ENCODE results near the gene MEDAG. TPM values are rescaled to one million over a fixed set of nuclear protein-coding genes. Genes with fewer than 3 reads are reported as not detected.

Gene MEDAG
- total and polyA plus RNA-seq, 2 donors (not counting 1 experiment from before 2014, with no cell fraction given) = 0.12 TPM; not detected in 1

DNA sequence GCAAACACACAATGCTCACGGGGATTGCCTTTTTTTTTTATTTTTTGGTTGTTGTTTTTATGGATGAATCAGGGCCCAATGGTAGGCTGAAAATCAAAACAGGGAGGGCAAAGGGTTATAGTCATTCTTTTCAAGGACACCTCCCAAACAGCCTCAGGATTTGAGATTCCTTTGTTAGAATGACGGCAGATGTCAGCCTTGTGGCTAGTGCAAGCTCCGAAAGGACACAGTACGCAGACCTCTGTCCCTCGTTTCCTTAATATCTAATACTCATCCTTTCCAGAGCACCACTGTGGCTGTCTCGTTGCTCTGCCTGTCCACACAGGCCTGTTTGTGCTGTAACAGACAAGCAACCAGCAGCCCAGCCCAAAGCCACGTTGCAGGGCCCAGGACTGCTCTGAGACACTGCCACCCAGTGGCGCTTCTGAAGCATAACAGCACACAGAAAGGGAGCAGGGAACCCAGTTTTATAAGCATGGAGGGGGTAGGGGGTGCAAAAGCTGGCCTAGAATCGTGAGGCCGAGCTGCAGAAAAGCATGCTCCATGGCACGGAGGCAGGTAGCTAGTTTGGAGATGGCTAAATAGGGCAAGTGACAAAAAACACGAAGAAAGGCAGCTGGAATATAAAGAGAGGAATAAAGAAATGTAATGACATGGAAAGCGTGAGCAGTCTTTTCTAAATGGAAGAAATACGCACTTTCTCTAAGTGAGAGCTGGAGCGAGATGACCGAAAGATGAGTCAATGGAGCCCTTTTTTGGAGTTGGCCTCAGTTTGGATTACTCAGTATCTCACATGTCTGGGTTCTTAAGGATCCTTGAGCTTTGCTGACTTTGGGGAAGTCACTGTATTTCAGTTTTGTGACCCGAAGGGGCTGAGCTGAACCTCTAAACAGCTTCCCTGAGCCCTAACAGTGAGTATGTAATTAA lies 40.7 kb upstream of the MEDAG start:
- no peak overlapping the region for H3K4me3 Mint-ChIP-seq
- Histone ChIP-seq H3K79me2 (ENCODE audit: control insufficient read depth, insufficient read depth, low read length) (no peaks in the 10 kb centered on the region), H3K27me3 (replicated peaks in 1 of 4; ENCODE audit: control extremely low read depth in 1 of 4, control insufficient read depth in 3 of 4, insufficient read depth in 4 of 4, low read length in 3 of 4) (peaks cover 0 to 10% (median 2%) of the 10 kb centered on the region in 4 experiments), H3K4me1 (ENCODE audit: control insufficient read depth in 2 of 2, insufficient read depth in 2 of 2, low read length in 2 of 2) (peaks cover 0 to 2% of the 10 kb centered on the region in 2 donors), H3K4me2 (replicated peaks; ENCODE audit: low read depth, low read length, poor library complexity, severe bottlenecking) (no peak overlapping the region), H2AFZ (ENCODE audit: insufficient read depth, low read depth, low read length, poor library complexity, severe bottlenecking) (peak overlapping the region; percentile 53), H3K27ac (ENCODE audit: low read length in 2 of 2) (no peak overlapping the region), H4K20me1 (ENCODE audit: control insufficient read depth, insufficient read depth, low read length, poor library complexity, severe bottlenecking) (no peaks in the 10 kb centered on the region), H3K9me3 (ENCODE audit: control extremely low read depth in 1 of 3, control insufficient read depth in 2 of 3, insufficient read depth in 1 of 3, low read length in 2 of 3) (no peaks in the 10 kb centered on the region), H3K36me3 (replicated peaks in 1 of 2; ENCODE audit: control extremely low read depth in 1 of 2, control insufficient read depth in 1 of 2, extremely low read depth in 1 of 2, insufficient read depth in 2 of 2, low read length in 1 of 2) (no peaks in the 10 kb centered on the region), H3K4me3 (ENCODE audit: control extremely low read depth in 1 of 5, extremely low read depth in 1 of 5, insufficient read depth in 1 of 5, low read depth in 2 of 5, low read length in 4 of 5) (no peak overlapping the region), H3K9ac (ENCODE audit: low read length) (no peak overlapping the region)
- H3K27me3 Mint-ChIP-seq = peaks cover 15% of the 10 kb centered on the region
- H3K4me1 Mint-ChIP-seq = peaks cover 2% of the 10 kb centered on the region
- CTCF ChIA-PET = interaction anchor here (0.7 to 6.4 kb wide), 25 partner anchors 8 to 1094 kb away, joined by 3 to 53 read pairs (median 4); no protein-coding TSS in a partner anchor
- DNase-seq (peak; percentile 66), ATAC-seq (ENCODE audit: low read depth) (peak; percentile 97)
- POLR2A ChIA-PET = no interaction called here
- no peak overlapping the region for H3K27ac Mint-ChIP-seq
- H3K9me3 Mint-ChIP-seq (ENCODE audit: insufficient read depth) = no peaks in the 10 kb centered on the region
- TF ChIP-seq EZH2 (IDR thresholded peaks at IDR 0.05; ENCODE audit: borderline replicate concordance, insufficient read depth, low read depth, low read length, poor library complexity, severe bottlenecking) = no peak
- TF ChIP-seq CTCF (IDR thresholded peaks at IDR 0.05) = peak; percentile 94
- WGBS (ENCODE audit: insufficient coverage) = 48% methylated on average over 15 of the region's 17 CpGs
- intact Hi-C loops (cut with micrococcal nuclease) = loop anchor here (1.0 kb wide), 1 partner anchor 186 kb away; no protein-coding TSS in a partner anchor

- DNase-seq (no peak), ATAC-seq (ENCODE audit: low read depth) (no peak)
- H4K20me1 ChIP-seq (ENCODE audit: control insufficient read depth, insufficient read depth, low read length, poor library complexity, severe bottlenecking) = no peaks in the 10 kb centered on the region
- H3K27me3 Mint-ChIP-seq = peaks cover 15% of the 10 kb centered on the region
- H3K79me2 ChIP-seq (ENCODE audit: control insufficient read depth, insufficient read depth, low read length) = no peaks in the 10 kb centered on the region
- POLR2A ChIA-PET = no interaction called here
- H3K9me3 Mint-ChIP-seq (ENCODE audit: insufficient read depth) = no peaks in the 10 kb centered on the region
- peaks cover 0 to 10% (median 2%) of the 10 kb centered on the region in 4 experiments for H3K27me3 ChIP-seq (replicated peaks in 1 of 4; ENCODE audit: control extremely low read depth in 1 of 4, control insufficient read depth in 3 of 4, insufficient read depth in 4 of 4, low read length in 3 of 4)
- CTCF ChIA-PET = interaction anchor here (1.1 to 6.4 kb wide), 8 partner anchors 10 to 753 kb away, joined by 3 to 53 read pairs (median 9); no protein-coding TSS in a partner anchor
- no peak overlapping the region for H3K27ac Mint-ChIP-seq
- intact Hi-C loops (cut with micrococcal nuclease) = no loop called here
- no peaks in the 10 kb centered on the region for H3K36me3 ChIP-seq (replicated peaks in 1 of 2; ENCODE audit: control extremely low read depth in 1 of 2, control insufficient read depth in 1 of 2, extremely low read depth in 1 of 2, insufficient read depth in 2 of 2, low read length in 1 of 2)
- H3K4me1 Mint-ChIP-seq = peaks cover 3% of the 10 kb centered on the region
- no peak overlapping the region for H3K9ac ChIP-seq (ENCODE audit: low read length)
- H3K27ac ChIP-seq (ENCODE audit: low read length in 2 of 2) = no peak overlapping the region
- no peak overlapping the region for H3K4me3 ChIP-seq (ENCODE audit: control extremely low read depth in 1 of 5, extremely low read depth in 1 of 5, insufficient read depth in 1 of 5, low read depth in 2 of 5, low read length in 4 of 5)
- H3K4me2 ChIP-seq (replicated peaks; ENCODE audit: low read depth, low read length, poor library complexity, severe bottlenecking) = no peak overlapping the region
- no peak overlapping the region for H3K4me3 Mint-ChIP-seq
- no peaks in the 10 kb centered on the region for H3K9me3 ChIP-seq (ENCODE audit: control extremely low read depth in 1 of 3, control insufficient read depth in 2 of 3, insufficient read depth in 1 of 3, low read length in 2 of 3)
- H2AFZ ChIP-seq (ENCODE audit: insufficient read depth, low read depth, low read length, poor library complexity, severe bottlenecking) = no peak overlapping the region
- peaks cover 0 to 2% of the 10 kb centered on the region in 2 donors for H3K4me1 ChIP-seq (ENCODE audit: control insufficient read depth in 2 of 2, insufficient read depth in 2 of 2, low read length in 2 of 2)
- WGBS (ENCODE audit: insufficient coverage) = 89% methylated on average over 3 of the region's 4 CpGs
- TF ChIP-seq EZH2 (IDR thresholded peaks at IDR 0.05; ENCODE audit: borderline replicate concordance, insufficient read depth, low read depth, low read length, poor library complexity, severe bottlenecking) (no peak), CTCF (IDR thresholded peaks at IDR 0.05) (no peak)
Observed at GRCh38 chr13:30866677-30867076, 39.4 kb upstream of the MEDAG start.
